Retina (tissue), 1 donor: ENCODE measurements around the gene EID2.

Experiments used
- DNase-seq: peaks from one replicate; pipeline ENCODE4 v3.0.0-alpha.2; 2016

The EID2 gene

DNA sequence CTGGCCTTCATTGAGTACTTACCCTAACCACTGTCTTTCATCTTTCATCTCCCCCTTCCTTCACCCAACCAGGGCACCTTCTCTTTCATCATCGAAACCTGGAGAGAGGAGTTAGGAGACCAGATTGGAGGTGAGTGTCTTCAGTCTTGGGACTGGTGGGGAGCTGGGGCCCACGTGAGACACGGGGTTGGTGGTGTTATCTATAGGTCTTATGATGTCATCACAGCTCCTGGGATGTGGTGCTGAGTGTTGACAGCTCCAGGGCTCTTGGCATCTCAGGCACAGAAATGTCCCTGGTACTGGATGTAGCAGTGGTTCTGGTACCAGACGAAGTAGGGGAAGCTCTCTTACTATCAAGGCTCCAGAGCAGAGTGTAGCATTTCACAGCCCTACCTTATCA lies 39.4 kb downstream of the EID2 start:
- DNase-seq: no peak

- DNase-seq: no peak
These were observed 40.0 kb downstream of the EID2 start for GRCh38 chr19:39499932-39500331.

GRCh38 chr19:39498798-39499642 lies 40.9 kb downstream of the EID2 start, which contains the start of gene DLL3:
Gene DLL3, plus strand, starts transcription at chr19:39498947. Its CDS starts 28 bp downstream, at chr19:39498975.
- peak; percentile 82 for DNase-seq

DNA sequence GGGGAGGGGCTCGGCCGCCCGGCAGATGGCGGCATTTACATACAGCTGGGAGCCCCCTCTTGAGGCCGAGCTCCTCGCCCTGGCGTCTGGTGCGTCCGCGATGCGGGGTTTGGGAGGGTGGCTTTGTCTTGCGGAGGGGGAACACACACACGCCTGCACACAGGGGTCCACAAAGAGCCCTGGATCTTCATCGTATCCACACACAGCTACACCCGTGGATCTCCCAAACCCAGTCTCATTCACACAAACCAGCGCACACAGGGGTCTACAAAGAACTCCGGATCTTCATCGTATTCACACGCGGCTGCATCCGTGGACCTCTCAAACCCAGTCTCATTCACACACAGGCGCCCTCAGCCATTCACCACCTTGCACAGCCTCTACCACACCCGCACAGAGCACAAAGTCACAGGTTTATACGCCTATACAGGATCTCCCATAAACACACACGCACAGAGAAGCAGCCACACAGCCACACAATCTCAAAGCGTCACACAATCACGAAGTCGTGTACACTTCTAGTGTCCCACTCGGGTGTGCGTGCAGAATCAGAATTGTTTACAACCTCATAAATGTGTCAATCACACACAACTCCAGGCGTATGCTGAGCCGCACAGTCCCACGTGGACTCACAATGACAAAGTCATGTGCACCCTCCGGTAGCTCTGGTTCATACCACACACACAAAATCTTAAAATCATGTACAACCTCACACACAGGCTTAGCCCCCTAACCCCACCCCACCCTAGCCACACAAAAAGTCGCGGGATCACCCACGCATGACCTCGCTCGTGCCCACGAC lies 41.8 kb downstream of the EID2 start:
- DNase-seq: peak; percentile 93

DNA sequence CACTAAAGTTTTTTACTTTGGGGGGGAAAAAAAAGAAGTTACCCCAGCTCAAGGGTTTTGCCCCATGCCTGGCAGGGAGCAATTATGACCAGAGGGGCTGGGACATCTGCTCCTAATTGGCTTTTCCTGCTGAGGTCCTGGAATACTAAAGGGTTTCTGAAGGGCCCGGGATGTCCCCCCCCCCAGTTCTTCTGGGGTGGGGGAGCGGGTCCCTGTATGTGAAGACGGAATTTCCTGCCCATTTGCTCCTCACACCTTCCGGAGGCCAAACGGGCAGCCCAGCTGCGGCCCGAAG lies 42.3 kb downstream of the EID2 start:
- DNase-seq: no peak

DNA sequence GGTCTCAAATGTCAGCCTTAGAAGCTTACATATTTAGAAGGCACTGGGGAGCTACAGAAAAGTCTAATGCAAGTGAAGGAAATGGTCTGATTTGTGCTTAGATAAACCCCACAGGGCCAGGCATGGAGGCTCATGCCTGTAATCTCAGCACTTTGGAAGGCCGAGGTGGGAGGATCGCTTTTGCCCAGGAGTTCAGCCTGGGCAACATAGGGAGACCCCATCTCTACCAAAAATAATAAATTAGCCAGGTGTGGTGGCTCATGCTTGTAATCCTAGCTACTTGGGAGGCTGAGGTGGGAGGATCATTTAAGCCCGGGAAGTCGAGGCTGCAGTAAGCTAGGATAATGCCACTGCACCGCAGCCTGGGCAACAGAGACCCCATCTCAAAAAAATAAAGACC lies 43.9 kb downstream of the EID2 start:
- no peak for DNase-seq

DNA sequence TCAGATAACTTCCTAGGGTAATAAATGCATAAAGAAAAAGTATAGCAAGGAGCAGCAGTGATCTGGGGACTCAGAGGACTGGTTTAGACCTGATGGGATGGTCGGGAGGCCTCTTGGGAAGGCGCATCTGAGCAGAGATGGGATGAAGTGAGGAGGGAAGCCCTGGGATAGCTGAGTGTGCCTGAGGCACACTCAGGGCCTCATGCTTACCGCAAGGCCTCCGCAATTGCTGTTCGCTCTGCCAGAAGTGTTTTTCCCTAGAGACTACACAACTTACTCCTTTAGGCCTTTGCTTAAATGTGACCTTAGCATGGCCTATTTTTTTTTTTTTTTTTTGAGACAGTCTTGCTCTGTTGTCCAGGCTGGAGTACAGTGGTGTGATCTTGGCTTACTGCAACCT lies 45.3 kb downstream of the EID2 start:
- no peak for DNase-seq

GRCh38 chr19:39492788-39493187 lies 47.2 kb downstream of the EID2 start:
- no peak for DNase-seq

DNA sequence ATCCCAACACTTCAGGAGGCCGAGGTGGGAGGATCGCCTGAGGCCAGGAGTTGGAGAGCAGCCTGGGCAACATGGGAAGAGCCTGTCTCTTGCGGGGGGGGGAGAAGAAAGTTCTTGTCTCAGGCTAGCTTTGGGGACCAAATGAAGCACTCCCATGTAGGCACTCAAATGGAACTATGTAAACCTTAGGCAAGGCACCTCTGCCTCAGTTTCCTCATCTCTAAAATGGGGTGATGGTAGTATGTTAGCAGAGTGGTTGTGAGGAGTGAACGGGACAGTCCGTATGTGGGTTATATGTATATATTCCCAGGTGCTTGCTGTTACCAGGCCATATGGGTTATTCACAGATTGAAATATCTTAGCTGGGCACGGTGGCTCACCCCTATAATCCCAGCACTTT lies 47.7 kb downstream of the EID2 start:
- no peak for DNase-seq

DNA sequence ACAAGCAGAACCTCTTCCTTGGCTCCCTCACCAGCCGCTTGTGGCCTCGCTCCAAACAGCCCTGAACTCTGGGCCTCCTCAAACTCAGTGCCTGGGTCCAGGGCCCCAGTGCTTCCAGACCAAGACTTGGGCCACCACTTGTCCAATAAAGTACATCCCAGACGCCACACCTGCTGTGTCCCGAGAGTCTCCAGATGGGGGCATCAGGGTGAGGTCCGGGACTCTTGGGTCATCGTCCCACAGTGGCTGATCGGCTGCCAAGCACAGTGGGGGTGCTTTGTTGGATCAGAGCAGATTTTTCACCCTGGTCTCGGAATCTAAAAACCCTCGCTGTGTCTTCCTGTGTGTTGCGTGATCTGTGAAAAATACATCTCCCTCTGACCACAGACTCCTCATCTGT lies 50.2 kb downstream of the EID2 start:
- DNase-seq: no peak
